GM23338 (cell line): ENCODE measurements around the gene CNOT9. TPM values are rescaled to one million over a fixed set of nuclear protein-coding genes. Genes with fewer than 3 reads are reported as not detected.

ENCODE experiments used
- ATAC-seq: fragments of 200-7000 bp; cut with Tn5 transposase; 3 replicates; pipeline ENCODE4 v1.9.1; 2020
- DNase-seq: peaks from one replicate; pipeline ENCODE4 v3.0.0-alpha.2; 2015; ENCODE audit warnings: low spot score
- H2AFZ ChIP-seq: fragments of 200-600 bp; sonication (generic); 2 replicates; pipeline ENCODE4 v1.8.0; 2016; ENCODE audit warnings: antibody characterized with exemption, mild to moderate bottlenecking, moderate library complexity
- H3F3A ChIP-seq: fragments of 200-600 bp; sonication (generic); replicated peaks from 2 replicates; pipeline ENCODE4 v1.8.0; 2017; ENCODE audit warnings: antibody characterized with exemption, mixed run types, low read depth
- H3K27ac ChIP-seq: fragments of 200-600 bp; sonication (generic); 2 replicates; pipeline ENCODE4 v1.6.1; 2016; ENCODE audit warnings: low read depth
- H3K27me3 ChIP-seq: fragments of 200-600 bp; sonication (generic); 2 replicates; pipeline ENCODE4 v1.8.0; 2016; ENCODE audit warnings: mild to moderate bottlenecking, mixed run types, moderate library complexity; ENCODE audit not compliant: insufficient read depth
- H3K36me3 ChIP-seq: fragments of 200-600 bp; sonication (generic); 2 replicates; pipeline ENCODE4 v1.8.0; 2016; ENCODE audit warnings: mild to moderate bottlenecking; ENCODE audit not compliant: insufficient read depth
- H3K4me1 ChIP-seq: fragments of 200-600 bp; sonication (generic); 2 replicates; pipeline ENCODE4 v1.8.0; 2016; ENCODE audit warnings: mild to moderate bottlenecking, moderate library complexity; ENCODE audit not compliant: insufficient read depth
- H3K4me2 ChIP-seq: fragments of 200-600 bp; sonication (generic); 2 replicates; pipeline ENCODE4 v1.7.1; 2017; ENCODE audit warnings: mixed run types
- H3K4me3 ChIP-seq: fragments of 200-600 bp; sonication (generic); 2 replicates; pipeline ENCODE4 v1.6.1; 2016; ENCODE audit warnings: mixed run types
- H3K79me2 ChIP-seq: fragments of 200-600 bp; sonication (generic); replicated peaks from 2 replicates; pipeline ENCODE4 v1.8.0; 2017; ENCODE audit warnings: mild to moderate bottlenecking; ENCODE audit not compliant: insufficient read depth
- H3K9me2 ChIP-seq: fragments of 200-600 bp; sonication (generic); 2 replicates; pipeline ENCODE4 v1.8.0; 2017; ENCODE audit not compliant: insufficient read depth
- H4K20me1 ChIP-seq: fragments of 200-600 bp; sonication (generic); replicated peaks from 2 replicates; pipeline ENCODE4 v1.8.0; 2017; ENCODE audit warnings: mild to moderate bottlenecking; ENCODE audit not compliant: insufficient read depth
- H3K27ac Mint-ChIP-seq: 2 replicates; pipeline ENCODE4 v1.8.0; 2020; ENCODE audit warnings: inconsistent platforms, mild to moderate bottlenecking, moderate library complexity, mixed read lengths
- H3K27me3 Mint-ChIP-seq: 3 replicates; pipeline ENCODE4 v1.8.0; 2022; ENCODE audit warnings: low read depth, mild to moderate bottlenecking, moderate library complexity, mixed read lengths, inconsistent platforms; ENCODE audit not compliant: insufficient read depth, poor library complexity
- H3K36me3 Mint-ChIP-seq: 3 replicates; pipeline ENCODE4 v1.8.0; 2021; ENCODE audit warnings: low read depth, mild to moderate bottlenecking, inconsistent platforms, moderate library complexity, mixed read lengths
- H3K4me1 Mint-ChIP-seq: 3 replicates; pipeline ENCODE4 v1.8.0; 2020; ENCODE audit warnings: mild to moderate bottlenecking, inconsistent platforms, mixed read lengths
- H3K4me3 Mint-ChIP-seq: 3 replicates; pipeline ENCODE4 v1.8.0; 2021; ENCODE audit warnings: moderate library complexity, mild to moderate bottlenecking, inconsistent platforms, mixed read lengths
- H3K9me3 Mint-ChIP-seq: 3 replicates; pipeline ENCODE4 v1.8.0; 2020; ENCODE audit warnings: moderate library complexity, mild to moderate bottlenecking, inconsistent platforms, mixed read lengths
- EZH2phosphoT487 ChIP-seq: fragments of 200-600 bp; sonication (generic); IDR thresholded peaks from one replicate; pipeline ENCODE4 v1.8.1; 2018; ENCODE audit warnings: antibody characterized with exemption; ENCODE audit not compliant: unreplicated experiment
- NANOG ChIP-seq: IDR thresholded peaks from 2 replicates; pipeline ENCODE4 v1.6.1; 2016; ENCODE audit warnings: antibody characterized with exemption, borderline replicate concordance
- POLR2AphosphoS5 ChIP-seq: IDR thresholded peaks from 2 replicates; pipeline ENCODE4 v1.6.1; 2016; ENCODE audit warnings: antibody characterized with exemption, low read depth
- STAT1 ChIP-seq: IDR thresholded peaks from one replicate; pipeline ENCODE4 v1.6.1; 2016; ENCODE audit warnings: antibody characterized with exemption; ENCODE audit not compliant: unreplicated experiment
- ZNF114 ChIP-seq: fragments of 250-450 bp; sonication (Bioruptor Pico); IDR thresholded peaks from 2 replicates; pipeline ENCODE4 v1.5.0; 2020; ENCODE audit warnings: mild to moderate bottlenecking, moderate library complexity
- ZNF331 ChIP-seq: fragments of 250-450 bp; sonication (Bioruptor Pico); IDR thresholded peaks from 2 replicates; pipeline ENCODE4 v1.5.0; 2020; ENCODE audit warnings: low read depth, mild to moderate bottlenecking, moderate library complexity
- polyA plus RNA-seq: library from polyadenylated mRNA; unstranded; fragments of >200 nt; fragmentation: Nextera tagmentation; extraction: Ambion mirVana; gene quantifications from 2 replicates; pipeline ENCODE4 v1.2.1, GENCODE V29; 2016
- total RNA-seq: library from RNA; depleted of rRNA; stranded (reverse); fragments of >200 nt; shearing (Covaris generic); gene quantifications from 2 replicates; pipeline ENCODE4 v1.2.3, GENCODE V29; 2014
- TF ChIP-seq, protein P1 (sequence below): IDR thresholded peaks from 2 replicates; pipeline ENCODE4 v1.6.1; 2016; ENCODE audit warnings: antibody characterized with exemption
- TF ChIP-seq, protein P2 (sequence below), 2 experiments: fragments of 200-600 bp in 1 of 2; sonication (generic) in 1 of 2; conservative IDR thresholded peaks; 2 replicates each; pipeline versions ENCODE4 v1.5.1 to v1.6.1; 2016 to 2017; ENCODE audit warnings: antibody characterized with exemption in 2 of 2, low read depth in 2 of 2, mild to moderate bottlenecking in 2 of 2, moderate library complexity in 1 of 2
- TF ChIP-seq, protein P3 (sequence below): fragments of 250-450 bp; sonication (Bioruptor Pico); IDR thresholded peaks from 2 replicates; pipeline ENCODE4 v1.5.0; 2020; ENCODE audit warnings: mild to moderate bottlenecking, moderate library complexity

The CNOT9 gene
- total and polyA plus RNA-seq, 2 experiments from 2014 or later: 55.3 to 132 TPM

DNA sequence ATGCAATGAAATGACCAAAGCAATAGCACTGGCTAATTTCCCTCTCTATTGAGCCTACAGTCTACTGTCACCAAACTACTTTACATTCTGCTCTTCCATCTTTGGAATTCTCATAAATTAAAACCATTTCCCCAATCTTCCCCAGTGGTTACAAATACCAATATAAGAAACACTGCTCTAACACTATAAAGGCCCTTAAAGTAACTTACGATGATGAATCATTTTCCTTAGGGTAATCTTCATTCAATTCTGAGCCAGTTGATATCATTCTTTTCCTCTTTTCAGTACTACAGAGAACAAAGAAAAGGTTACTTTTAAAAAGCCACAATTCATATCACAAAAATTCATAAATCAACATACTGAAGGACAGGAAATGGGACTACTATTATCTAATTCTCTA is 22.6 kb upstream of the CNOT9 start:
- H3K79me2 ChIP-seq: no peaks in the 10 kb centered on the region
- H3K27ac ChIP-seq: no peak overlapping the region
- H3K27me3 ChIP-seq: no peaks in the 10 kb centered on the region
- TF ChIP-seq ZNF331: no peak
- Mint-ChIP-seq H3K27me3 (no peaks in the 10 kb centered on the region), H3K36me3 (peaks cover 70% of the 10 kb centered on the region), H3K9me3 (no peaks in the 10 kb centered on the region), H3K27ac (no peak overlapping the region), H3K4me3 (no peak overlapping the region), H3K4me1 (no peaks in the 10 kb centered on the region)
- H3K4me2 ChIP-seq: no peak overlapping the region
- no peaks in the 10 kb centered on the region for H3K9me2 ChIP-seq
- H3K36me3 ChIP-seq: peaks cover 59% of the 10 kb centered on the region
- DNase-seq (no peak), ATAC-seq (no peak)
- no peaks in the 10 kb centered on the region for H3K4me1 ChIP-seq
- H3F3A ChIP-seq: no peaks in the 10 kb centered on the region
- no peak overlapping the region for H3K4me3 ChIP-seq
- no peaks in the 10 kb centered on the region for H4K20me1 ChIP-seq
- no peak overlapping the region for H2AFZ ChIP-seq

DNA sequence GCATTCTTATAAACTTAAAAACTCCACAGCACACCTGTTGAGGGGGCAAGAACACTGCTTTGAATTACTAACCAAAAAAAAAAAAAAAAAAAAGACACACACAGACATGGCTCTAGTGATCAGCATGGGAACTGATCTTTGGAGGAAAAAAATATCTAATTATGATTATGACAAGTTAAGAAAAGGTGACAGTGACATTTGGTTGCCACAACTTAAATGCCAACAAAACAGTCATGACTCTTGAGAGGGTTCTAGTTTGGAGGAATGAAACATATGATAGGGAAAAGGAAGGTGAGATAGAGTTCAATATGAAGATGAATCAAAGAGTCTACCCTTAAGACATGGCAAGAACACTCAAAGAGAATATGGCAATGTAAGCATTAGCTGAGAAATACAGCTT is 21.1 kb upstream of the CNOT9 start:
- Histone ChIP-seq H3K9me2 (no peaks in the 10 kb centered on the region), H3K36me3 (peaks cover 45% of the 10 kb centered on the region), H3K27me3 (no peaks in the 10 kb centered on the region), H3F3A (no peaks in the 10 kb centered on the region), H4K20me1 (no peaks in the 10 kb centered on the region), H3K4me1 (no peaks in the 10 kb centered on the region), H2AFZ (no peak overlapping the region), H3K4me3 (no peak overlapping the region), H3K4me2 (no peak overlapping the region), H3K27ac (no peak overlapping the region), H3K79me2 (no peaks in the 10 kb centered on the region)
- Mint-ChIP-seq H3K9me3 (peaks cover 3% of the 10 kb centered on the region; the same call in 1 of the 3 replicates), H3K27me3 (no peaks in the 10 kb centered on the region), H3K4me1 (no peaks in the 10 kb centered on the region), H3K36me3 (peaks cover 70% of the 10 kb centered on the region), H3K4me3 (no peak overlapping the region), H3K27ac (no peak overlapping the region)
- ATAC-seq (no peak), DNase-seq (no peak)
- no peak for TF ChIP-seq EZH2phosphoT487
- no peak for TF ChIP-seq POLR2AphosphoS5
- no peak for TF ChIP-seq NANOG
- TF ChIP-seq, protein P1, sequence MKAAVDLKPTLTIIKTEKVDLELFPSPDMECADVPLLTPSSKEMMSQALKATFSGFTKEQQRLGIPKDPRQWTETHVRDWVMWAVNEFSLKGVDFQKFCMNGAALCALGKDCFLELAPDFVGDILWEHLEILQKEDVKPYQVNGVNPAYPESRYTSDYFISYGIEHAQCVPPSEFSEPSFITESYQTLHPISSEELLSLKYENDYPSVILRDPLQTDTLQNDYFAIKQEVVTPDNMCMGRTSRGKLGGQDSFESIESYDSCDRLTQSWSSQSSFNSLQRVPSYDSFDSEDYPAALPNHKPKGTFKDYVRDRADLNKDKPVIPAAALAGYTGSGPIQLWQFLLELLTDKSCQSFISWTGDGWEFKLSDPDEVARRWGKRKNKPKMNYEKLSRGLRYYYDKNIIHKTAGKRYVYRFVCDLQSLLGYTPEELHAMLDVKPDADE: no peak
- TF ChIP-seq ZNF331: no peak
- TF ChIP-seq, protein P2, sequence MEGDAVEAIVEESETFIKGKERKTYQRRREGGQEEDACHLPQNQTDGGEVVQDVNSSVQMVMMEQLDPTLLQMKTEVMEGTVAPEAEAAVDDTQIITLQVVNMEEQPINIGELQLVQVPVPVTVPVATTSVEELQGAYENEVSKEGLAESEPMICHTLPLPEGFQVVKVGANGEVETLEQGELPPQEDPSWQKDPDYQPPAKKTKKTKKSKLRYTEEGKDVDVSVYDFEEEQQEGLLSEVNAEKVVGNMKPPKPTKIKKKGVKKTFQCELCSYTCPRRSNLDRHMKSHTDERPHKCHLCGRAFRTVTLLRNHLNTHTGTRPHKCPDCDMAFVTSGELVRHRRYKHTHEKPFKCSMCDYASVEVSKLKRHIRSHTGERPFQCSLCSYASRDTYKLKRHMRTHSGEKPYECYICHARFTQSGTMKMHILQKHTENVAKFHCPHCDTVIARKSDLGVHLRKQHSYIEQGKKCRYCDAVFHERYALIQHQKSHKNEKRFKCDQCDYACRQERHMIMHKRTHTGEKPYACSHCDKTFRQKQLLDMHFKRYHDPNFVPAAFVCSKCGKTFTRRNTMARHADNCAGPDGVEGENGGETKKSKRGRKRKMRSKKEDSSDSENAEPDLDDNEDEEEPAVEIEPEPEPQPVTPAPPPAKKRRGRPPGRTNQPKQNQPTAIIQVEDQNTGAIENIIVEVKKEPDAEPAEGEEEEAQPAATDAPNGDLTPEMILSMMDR (conservative IDR thresholded peaks at IDR 0.05; ENCODE audit: low read depth in 2 of 2): no peak
- TF ChIP-seq ZNF114 (CRISPR knock-in tag): no peak
- no peak for TF ChIP-seq STAT1

DNA sequence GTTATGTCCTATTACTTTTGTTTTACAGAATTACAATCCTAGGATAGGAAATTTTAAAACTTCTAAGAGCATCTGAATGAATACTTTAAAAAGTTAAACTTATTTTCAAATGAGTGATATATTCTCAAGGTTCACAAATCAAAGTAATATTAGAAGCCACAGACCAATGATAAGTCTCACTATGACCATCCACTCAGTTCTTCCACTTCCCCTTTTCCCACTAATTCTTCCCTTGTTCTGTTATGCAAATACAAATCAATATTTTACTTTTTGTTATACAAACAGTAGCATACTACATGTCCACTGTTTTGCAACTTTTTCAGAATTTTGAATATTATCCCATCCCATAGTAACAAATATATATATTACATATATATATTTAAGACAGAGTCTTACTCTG is 20.7 kb upstream of the CNOT9 start:
- H3K4me3 Mint-ChIP-seq: no peak overlapping the region
- H3K9me3 Mint-ChIP-seq: peaks cover 3% of the 10 kb centered on the region; the same call in 1 of the 3 replicates
- peaks cover 43% of the 10 kb centered on the region for H3K36me3 ChIP-seq
- TF ChIP-seq, protein P3, sequence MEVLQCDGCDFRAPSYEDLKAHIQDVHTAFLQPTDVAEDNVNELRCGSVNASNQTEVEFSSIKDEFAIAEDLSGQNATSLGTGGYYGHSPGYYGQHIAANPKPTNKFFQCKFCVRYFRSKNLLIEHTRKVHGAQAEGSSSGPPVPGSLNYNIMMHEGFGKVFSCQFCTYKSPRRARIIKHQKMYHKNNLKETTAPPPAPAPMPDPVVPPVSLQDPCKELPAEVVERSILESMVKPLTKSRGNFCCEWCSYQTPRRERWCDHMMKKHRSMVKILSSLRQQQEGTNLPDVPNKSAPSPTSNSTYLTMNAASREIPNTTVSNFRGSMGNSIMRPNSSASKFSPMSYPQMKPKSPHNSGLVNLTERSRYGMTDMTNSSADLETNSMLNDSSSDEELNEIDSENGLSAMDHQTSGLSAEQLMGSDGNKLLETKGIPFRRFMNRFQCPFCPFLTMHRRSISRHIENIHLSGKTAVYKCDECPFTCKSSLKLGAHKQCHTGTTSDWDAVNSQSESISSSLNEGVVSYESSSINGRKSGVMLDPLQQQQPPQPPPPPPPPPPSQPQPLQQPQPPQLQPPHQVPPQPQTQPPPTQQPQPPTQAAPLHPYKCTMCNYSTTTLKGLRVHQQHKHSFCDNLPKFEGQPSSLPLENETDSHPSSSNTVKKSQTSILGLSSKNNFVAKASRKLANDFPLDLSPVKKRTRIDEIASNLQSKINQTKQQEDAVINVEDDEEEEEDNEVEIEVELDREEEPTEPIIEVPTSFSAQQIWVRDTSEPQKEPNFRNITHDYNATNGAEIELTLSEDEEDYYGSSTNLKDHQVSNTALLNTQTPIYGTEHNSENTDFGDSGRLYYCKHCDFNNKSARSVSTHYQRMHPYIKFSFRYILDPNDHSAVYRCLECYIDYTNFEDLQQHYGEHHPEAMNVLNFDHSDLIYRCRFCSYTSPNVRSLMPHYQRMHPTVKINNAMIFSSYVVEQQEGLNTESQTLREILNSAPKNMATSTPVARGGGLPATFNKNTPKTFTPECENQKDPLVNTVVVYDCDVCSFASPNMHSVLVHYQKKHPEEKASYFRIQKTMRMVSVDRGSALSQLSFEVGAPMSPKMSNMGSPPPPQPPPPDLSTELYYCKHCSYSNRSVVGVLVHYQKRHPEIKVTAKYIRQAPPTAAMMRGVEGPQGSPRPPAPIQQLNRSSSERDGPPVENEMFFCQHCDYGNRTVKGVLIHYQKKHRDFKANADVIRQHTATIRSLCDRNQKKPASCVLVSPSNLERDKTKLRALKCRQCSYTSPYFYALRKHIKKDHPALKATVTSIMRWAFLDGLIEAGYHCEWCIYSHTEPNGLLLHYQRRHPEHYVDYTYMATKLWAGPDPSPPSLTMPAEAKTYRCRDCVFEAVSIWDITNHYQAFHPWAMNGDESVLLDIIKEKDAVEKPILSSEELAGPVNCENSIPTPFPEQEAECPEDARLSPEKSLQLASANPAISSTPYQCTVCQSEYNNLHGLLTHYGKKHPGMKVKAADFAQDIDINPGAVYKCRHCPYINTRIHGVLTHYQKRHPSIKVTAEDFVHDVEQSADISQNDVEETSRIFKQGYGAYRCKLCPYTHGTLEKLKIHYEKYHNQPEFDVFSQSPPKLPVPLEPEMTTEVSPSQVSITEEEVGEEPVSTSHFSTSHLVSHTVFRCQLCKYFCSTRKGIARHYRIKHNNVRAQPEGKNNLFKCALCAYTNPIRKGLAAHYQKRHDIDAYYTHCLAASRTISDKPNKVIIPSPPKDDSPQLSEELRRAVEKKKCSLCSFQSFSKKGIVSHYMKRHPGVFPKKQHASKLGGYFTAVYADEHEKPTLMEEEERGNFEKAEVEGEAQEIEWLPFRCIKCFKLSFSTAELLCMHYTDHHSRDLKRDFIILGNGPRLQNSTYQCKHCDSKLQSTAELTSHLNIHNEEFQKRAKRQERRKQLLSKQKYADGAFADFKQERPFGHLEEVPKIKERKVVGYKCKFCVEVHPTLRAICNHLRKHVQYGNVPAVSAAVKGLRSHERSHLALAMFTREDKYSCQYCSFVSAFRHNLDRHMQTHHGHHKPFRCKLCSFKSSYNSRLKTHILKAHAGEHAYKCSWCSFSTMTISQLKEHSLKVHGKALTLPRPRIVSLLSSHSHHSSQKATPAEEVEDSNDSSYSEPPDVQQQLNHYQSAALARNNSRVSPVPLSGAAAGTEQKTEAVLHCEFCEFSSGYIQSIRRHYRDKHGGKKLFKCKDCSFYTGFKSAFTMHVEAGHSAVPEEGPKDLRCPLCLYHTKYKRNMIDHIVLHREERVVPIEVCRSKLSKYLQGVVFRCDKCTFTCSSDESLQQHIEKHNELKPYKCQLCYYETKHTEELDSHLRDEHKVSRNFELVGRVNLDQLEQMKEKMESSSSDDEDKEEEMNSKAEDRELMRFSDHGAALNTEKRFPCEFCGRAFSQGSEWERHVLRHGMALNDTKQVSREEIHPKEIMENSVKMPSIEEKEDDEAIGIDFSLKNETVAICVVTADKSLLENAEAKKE (CRISPR knock-in tag): no peak

More for the DNA sequence above, 20.7 kb upstream of the CNOT9 start:
- Histone ChIP-seq H3K4me2 (no peak overlapping the region), H4K20me1 (no peaks in the 10 kb centered on the region), H3K27me3 (no peaks in the 10 kb centered on the region), H3K4me1 (no peaks in the 10 kb centered on the region), H2AFZ (no peak overlapping the region), H3K79me2 (no peaks in the 10 kb centered on the region), H3F3A (no peaks in the 10 kb centered on the region), H3K9me2 (no peaks in the 10 kb centered on the region), H3K4me3 (no peak overlapping the region), H3K27ac (no peak overlapping the region)
- ATAC-seq: no peak
- no peaks in the 10 kb centered on the region for H3K4me1 Mint-ChIP-seq
- H3K27ac Mint-ChIP-seq: no peak overlapping the region
- H3K27me3 Mint-ChIP-seq: no peaks in the 10 kb centered on the region
- DNase-seq: no peak
- peaks cover 71% of the 10 kb centered on the region for H3K36me3 Mint-ChIP-seq
